ENCODE results near the gene ADAMTS17. TPM values are rescaled to one million over a fixed set of nuclear protein-coding genes. Genes with fewer than 3 reads are reported as not detected.

The ADAMTS17 gene
- total and polyA plus RNA-seq, 7 donors: 4.4 to 93.0 (median 7.2) TPM

GRCh38 chr15:100052716-100053473 is 288.9 kb downstream of the ADAMTS17 start:
- no peaks in the 10 kb centered on the region for H3K9me3 ChIP-seq
- no peak overlapping the region for H3K27ac ChIP-seq
- DNase-seq: no peak
- intact Hi-C loops (cut with DNase I): no loop called here
- ATAC-seq: no peak
- no peaks in the 10 kb centered on the region for H3K4me1 ChIP-seq
- H3K36me3 ChIP-seq (ENCODE audit: insufficient read depth in 1 of 2, low read depth in 1 of 2): peaks cover 0 to 5% of the 10 kb centered on the region in 2 donors
- TF ChIP-seq CTCF (IDR thresholded peaks at IDR 0.05): no peak
- H3K27me3 ChIP-seq (ENCODE audit: insufficient read depth in 3 of 3, low read length in 2 of 3): no peaks in the 10 kb centered on the region
- no peak overlapping the region for H3K4me3 ChIP-seq
- 88 to 93% (median 92%) methylated on average over 19 of the region's 19 CpGs for WGBS, 3 donors

GRCh38 chr15:100050877-100051786 is 290.6 kb downstream of the ADAMTS17 start:
- H3K36me3 ChIP-seq (ENCODE audit: insufficient read depth in 1 of 2, low read depth in 1 of 2): peaks cover 0 to 10% of the 10 kb centered on the region in 2 donors
- no peak for ATAC-seq
- no peaks in the 10 kb centered on the region for H3K4me1 ChIP-seq
- no peak overlapping the region for H3K4me3 ChIP-seq
- H3K9me3 ChIP-seq: no peaks in the 10 kb centered on the region
- no peak overlapping the region for H3K27ac ChIP-seq
- intact Hi-C loops (cut with DNase I): no loop called here
- DNase-seq: no peak
- H3K27me3 ChIP-seq (ENCODE audit: insufficient read depth in 3 of 3, low read length in 2 of 3): no peaks in the 10 kb centered on the region
- WGBS, 3 donors: 87 to 89% (median 88%) methylated on average over 19 of the region's 19 CpGs
- no peak for TF ChIP-seq CTCF (IDR thresholded peaks at IDR 0.05)

- DNase-seq (no peak), ATAC-seq (peak in 1 of 4 donors; percentile 8)
- no peak overlapping the region for H3K4me3 ChIP-seq
- intact Hi-C loops (cut with DNase I): loop anchor here in 1 of 2 donors (10.0 kb wide), 1 partner anchor 775 kb away; no protein-coding TSS in a partner anchor
- TF ChIP-seq CTCF (IDR thresholded peaks at IDR 0.05): no peak
- H3K27ac ChIP-seq: no peak overlapping the region
- 89 to 94% (median 92%) methylated on average over 10 of the region's 10 CpGs for WGBS, 3 donors
- H3K4me1 ChIP-seq: no peaks in the 10 kb centered on the region
- no peaks in the 10 kb centered on the region for H3K27me3 ChIP-seq (ENCODE audit: insufficient read depth in 3 of 3, low read length in 2 of 3)
- H3K9me3 ChIP-seq: no peaks in the 10 kb centered on the region
- peaks cover 0 to 10% of the 10 kb centered on the region in 2 donors for H3K36me3 ChIP-seq (ENCODE audit: insufficient read depth in 1 of 2, low read depth in 1 of 2)
Measured at GRCh38 chr15:100049936-100050876, 291.6 kb downstream of the ADAMTS17 start.

GRCh38 chr15:100049483-100049882 is 292.3 kb downstream of the ADAMTS17 start:
- Histone ChIP-seq H3K4me1 (no peaks in the 10 kb centered on the region), H3K9me3 (no peaks in the 10 kb centered on the region), H3K36me3 (ENCODE audit: insufficient read depth in 1 of 2, low read depth in 1 of 2) (peaks cover 0 to 10% of the 10 kb centered on the region in 2 donors), H3K27me3 (ENCODE audit: insufficient read depth in 3 of 3, low read length in 2 of 3) (no peaks in the 10 kb centered on the region), H3K27ac (no peak overlapping the region), H3K4me3 (no peak overlapping the region)
- intact Hi-C loops (cut with DNase I): loop anchor here in 1 of 2 donors (10.0 kb wide), 1 partner anchor 775 kb away; no protein-coding TSS in a partner anchor
- no peak for DNase-seq
- TF ChIP-seq CTCF (IDR thresholded peaks at IDR 0.05): no peak
- 91 to 98% (median 95%) methylated on average over 2 of the region's 2 CpGs for WGBS, 3 donors
- no peak for ATAC-seq

Data from psoas muscle (tissue), 8 donors.